Body of pancreas (tissue), 4 donors: ENCODE data around the gene NFIC. TPM values are rescaled to one million over a fixed set of nuclear protein-coding genes. Genes with fewer than 3 reads are reported as not detected.

Source experiments
- ATAC-seq: fragments of 150-250 bp; one replicate; pipeline ENCODE4 v1.9.1; 2016
- DNase-seq, 4 donors: peaks; one replicate each; pipeline ENCODE4 v3.0.0-alpha.2; 2019
- H3K27ac ChIP-seq, 4 donors: fragments of 200-600 bp; sonication (generic); 1 replicate in 3 of 4; 2 replicates in 1 of 4; pipeline versions ENCODE4 v1.5.1 to v1.6.1; 2016 to 2019; ENCODE audit warnings: mild to moderate bottlenecking in 1 of 4, mixed read lengths in 1 of 4, moderate library complexity in 1 of 4
- H3K27me3 ChIP-seq, 2 donors: fragments of 200-600 bp; sonication (generic); one replicate each; pipeline ENCODE4 v1.6.0; 2016; ENCODE audit warnings: mild to moderate bottlenecking in 1 of 2
- H3K36me3 ChIP-seq, 2 donors: fragments of 200-600 bp; sonication (generic); replicated peaks in 1 of 2; 2 replicates each; pipeline ENCODE4 v1.5.1; 2016; ENCODE audit warnings: low read depth in 2 of 2; ENCODE audit not compliant: insufficient read depth in 1 of 2
- H3K4me1 ChIP-seq: fragments of 200-600 bp; sonication (generic); one replicate; pipeline ENCODE4 v1.6.0; 2016
- H3K4me3 ChIP-seq, 2 donors: fragments of 200-600 bp; sonication (generic); 1 replicate in 1 of 2; 2 replicates in 1 of 2; pipeline ENCODE4 v1.5.1; 2016 to 2019
- H3K9me3 ChIP-seq, 3 donors: fragments of 200-600 bp; sonication (generic); 1 replicate in 2 of 3; 2 replicates in 1 of 3; pipeline ENCODE4 v1.5.1; 2016
- CTCF ChIP-seq, 7 experiments: fragments of 450-650 bp in 4 of 7; fragments of 200-600 bp in 3 of 7; sonication (generic) in 3 of 7; IDR thresholded peaks; one replicate each; pipeline ENCODE4 v1.5.1; 2016 to 2019; ENCODE audit warnings: antibody characterized with exemption in 7 of 7
- POLR2A ChIP-seq, 3 donors: fragments of 450-650 bp; IDR thresholded peaks; one replicate each; pipeline ENCODE4 v1.6.1; 2016; ENCODE audit warnings: antibody characterized with exemption in 3 of 3, mild to moderate bottlenecking in 2 of 3
- WGBS, 2 donors: methylation state at CpG; one replicate each; pipeline ENCODE4 v1.1.5; 2017; 5-methylcytosine and 5-hydroxymethylcytosine counted together
- intact Hi-C: fragments of 100-400 bp; cut with DNase I; formaldehyde crosslinking; loops from one replicate; pipeline ENCODE4 v1.15.1; 2023
- total RNA-seq, 2 donors: library from RNA; depleted of rRNA; stranded (reverse); fragments of >200 nt; gene quantifications; one replicate each; pipeline ENCODE4 v1.1.0, GENCODE V29; 2016

The NFIC gene
- total RNA-seq, 2 donors from 2014 or later: 178 to 186 TPM

- no peaks in the 10 kb centered on the region for H3K9me3 ChIP-seq
- H3K4me1 ChIP-seq: peaks cover 33% of the 10 kb centered on the region
- H3K36me3 ChIP-seq: no peaks in the 10 kb centered on the region
- peak in 1 of 3 donors; percentile 11 for TF ChIP-seq POLR2A (IDR thresholded peaks at IDR 0.05)
- TF ChIP-seq CTCF (IDR thresholded peaks at IDR 0.05): no peak
- H3K27me3 ChIP-seq: no peaks in the 10 kb centered on the region
- H3K27ac ChIP-seq: peak overlapping the region; percentile 89 to 99 (median 98)
- DNase-seq: peak in 2 of 4 donors; percentile 45 to 58
- peak overlapping the region; percentile 20 to 46 for H3K4me3 ChIP-seq
- 6 to 11% methylated on average over 8 to 31 of the region's 38 CpGs for WGBS, 2 donors
- ATAC-seq: no peak
- intact Hi-C loops: no loop called here
Observed at GRCh38 chr19:3357992-3358688, 8.2 kb upstream of the NFIC start.

GRCh38 chr19:3358689-3359014 is 7.7 kb upstream of the NFIC start:
- intact Hi-C loops: no loop called here
- Histone ChIP-seq H3K4me3 (peak overlapping the region; percentile 20 to 46), H3K36me3 (no peaks in the 10 kb centered on the region), H3K27ac (peak overlapping the region; percentile 89 to 99 (median 98)), H3K27me3 (no peaks in the 10 kb centered on the region), H3K9me3 (no peaks in the 10 kb centered on the region), H3K4me1 (peaks cover 37% of the 10 kb centered on the region)
- DNase-seq (no peak), ATAC-seq (peak; percentile 4)
- TF ChIP-seq POLR2A (IDR thresholded peaks at IDR 0.05) (no peak), CTCF (IDR thresholded peaks at IDR 0.05) (no peak)
- 1% methylated on average over 18 of the region's 27 CpGs; no CpG with 5 or more reads in 1 of the 2 donors for WGBS, 2 donors

- ATAC-seq: peak; percentile 81
- intact Hi-C loops: no loop called here
- peak overlapping the region; percentile 60 to 92 for H3K4me3 ChIP-seq
- WGBS, 2 donors: 0 to 1% methylated on average over 1 to 60 of the region's 129 CpGs
- H3K27me3 ChIP-seq: no peaks in the 10 kb centered on the region
- TF ChIP-seq CTCF (IDR thresholded peaks at IDR 0.05) (no peak), POLR2A (IDR thresholded peaks at IDR 0.05) (peak; percentile 56 to 65 (median 59))
- no peaks in the 10 kb centered on the region for H3K36me3 ChIP-seq
- DNase-seq: peak; percentile 79 to 82 (median 80)
- peaks cover 43% of the 10 kb centered on the region for H3K4me1 ChIP-seq
- H3K27ac ChIP-seq: peak overlapping the region; percentile 97 to 99 (median 99)
- no peaks in the 10 kb centered on the region for H3K9me3 ChIP-seq
Observed at GRCh38 chr19:3359015-3359918, 7.1 kb upstream of the NFIC start.

GRCh38 chr19:3359919-3360420 is 6.4 kb upstream of the NFIC start:
- TF ChIP-seq POLR2A (IDR thresholded peaks at IDR 0.05): no peak
- TF ChIP-seq CTCF (IDR thresholded peaks at IDR 0.05): no peak
- Histone ChIP-seq H3K9me3 (no peaks in the 10 kb centered on the region), H3K36me3 (no peaks in the 10 kb centered on the region), H3K27ac (peak overlapping the region; percentile 97 to 99 (median 99)), H3K4me1 (peaks cover 50% of the 10 kb centered on the region), H3K27me3 (no peaks in the 10 kb centered on the region), H3K4me3 (peak overlapping the region; percentile 60 to 92)
- WGBS, 2 donors: 0% methylated on average over 38 of the region's 81 CpGs; no CpG with 5 or more reads in 1 of the 2 donors
- DNase-seq (peak in 1 of 4 donors; percentile 25), ATAC-seq (peak; percentile 43)
- intact Hi-C loops: no loop called here
